SK-N-DZ (cell line): Measurements from ENCODE around the gene EVPL.

Experiments
- DNase-seq: peaks from one replicate; pipeline ENCODE4 v3.0.0-alpha.2; 2015; ENCODE audit warnings: low spot score

Gene EVPL

DNA sequence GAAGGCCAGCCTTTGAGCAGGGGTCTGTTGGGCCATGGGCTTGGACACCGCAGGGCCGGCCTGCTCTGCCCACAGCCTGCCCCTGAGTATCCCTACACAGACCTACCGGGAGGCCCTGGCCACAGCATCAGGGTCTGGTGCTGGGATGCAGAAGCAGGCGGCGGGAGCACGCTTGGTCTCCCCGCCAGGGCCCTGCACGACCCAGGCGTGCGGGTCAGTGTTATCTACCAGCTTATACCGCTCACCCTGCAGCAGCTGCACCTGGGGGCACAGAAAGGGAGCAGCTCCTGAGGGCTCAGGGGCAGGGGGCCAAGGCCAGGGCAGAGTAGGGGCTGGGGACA lies 8.8 kb downstream of the EVPL start:
- DNase-seq = no peak

DNA sequence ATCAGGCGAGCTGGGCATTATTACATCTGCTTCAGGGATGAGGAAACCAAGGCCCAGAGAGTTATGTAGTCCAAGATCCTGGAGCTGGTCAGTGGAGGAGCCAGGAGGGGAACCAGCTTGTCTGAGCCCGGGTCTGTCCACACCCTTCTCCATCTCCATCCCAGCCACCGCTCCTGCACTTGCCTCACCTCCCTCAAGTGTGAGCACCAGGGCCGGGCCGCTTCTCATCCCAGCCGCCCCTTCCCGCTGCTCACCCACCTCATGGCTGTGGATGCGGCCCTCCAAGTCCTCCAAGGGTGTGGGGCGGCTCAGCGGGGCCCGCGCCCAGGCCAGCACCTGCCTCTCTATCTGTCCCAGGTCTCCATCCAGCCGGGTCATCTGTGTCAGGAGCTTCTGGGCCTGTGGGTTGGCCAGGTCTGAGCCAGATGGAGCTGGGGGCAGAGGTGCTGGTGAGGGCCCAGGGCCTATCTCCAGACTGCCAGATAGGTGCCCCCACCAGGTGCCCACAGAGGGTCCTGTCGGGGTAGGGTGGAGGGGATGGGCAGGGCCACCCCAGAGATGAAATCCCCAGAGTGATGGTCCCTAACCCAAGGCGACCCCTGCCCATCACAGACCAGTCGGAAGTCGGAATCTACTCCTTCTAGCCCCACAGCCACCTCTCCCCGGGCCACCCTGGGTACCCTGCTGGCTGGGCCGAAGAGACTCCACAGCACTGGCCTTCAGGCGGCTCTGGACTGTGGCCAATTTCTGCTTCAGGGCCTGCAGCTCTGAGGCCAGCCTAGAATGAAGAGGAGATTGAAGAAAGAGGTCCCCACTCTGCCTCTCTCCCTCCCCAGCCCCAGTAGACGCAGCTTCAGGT lies 9.4 kb downstream of the EVPL start:
- DNase-seq = no peak

DNA sequence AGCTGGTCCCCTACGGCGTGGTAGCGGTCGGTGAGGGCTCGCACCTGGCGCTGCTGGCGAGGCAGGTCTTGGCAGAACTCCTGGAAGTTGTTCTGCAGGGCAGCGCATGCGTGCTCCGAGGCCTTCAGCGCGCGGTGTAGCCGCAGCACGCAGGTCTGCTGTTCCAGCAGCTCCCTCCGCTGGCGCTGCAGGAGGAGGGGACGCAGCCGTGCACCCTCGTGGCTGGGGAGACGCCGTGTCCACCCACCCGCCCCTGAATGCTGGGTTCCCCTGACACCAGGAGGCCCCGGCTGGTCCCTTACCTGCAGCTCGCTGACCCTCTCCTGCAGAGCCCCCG lies 12.2 kb downstream of the EVPL start:
- peak; percentile 77 for DNase-seq

DNA sequence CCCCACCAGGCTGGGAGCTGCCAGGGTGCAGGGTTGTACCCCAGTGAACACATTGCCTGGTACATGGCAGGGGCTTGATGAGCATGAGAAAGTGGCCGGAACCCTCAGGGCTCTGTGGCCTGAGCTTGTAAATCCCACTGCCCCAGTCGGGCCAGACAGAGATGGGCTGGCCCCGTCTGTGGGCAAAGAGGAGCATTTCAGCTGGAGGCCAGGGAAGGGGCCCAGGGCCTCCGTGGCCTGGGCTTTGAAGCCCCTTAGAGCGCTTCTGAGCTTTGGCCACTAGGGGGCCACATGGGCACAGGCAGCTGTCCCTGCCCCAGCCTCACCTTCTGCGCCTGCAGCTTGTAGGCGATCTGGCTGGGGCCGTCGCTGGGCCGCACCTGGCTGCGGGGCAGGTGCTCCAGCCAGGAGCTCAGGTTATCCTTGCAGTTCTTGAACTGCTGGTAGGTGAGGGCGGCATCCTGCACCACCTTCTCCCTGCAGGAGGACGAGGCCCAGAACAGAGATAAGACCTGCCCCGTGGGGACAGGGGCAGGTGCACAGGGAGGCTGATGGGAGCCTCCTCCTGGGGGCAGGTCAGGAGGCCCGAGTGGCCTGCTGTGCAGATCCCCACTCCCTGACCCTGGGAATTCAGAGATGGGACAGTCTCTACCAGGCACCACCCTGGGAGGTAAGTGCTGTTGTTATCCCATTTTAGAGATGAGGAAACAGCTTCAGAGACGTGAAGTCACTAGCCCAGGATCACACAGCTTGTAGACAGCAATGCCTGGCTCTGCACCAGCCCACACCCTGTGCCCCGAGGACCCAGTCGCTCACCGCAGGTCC lies 12.8 kb downstream of the EVPL start:
- DNase-seq = peak; percentile 86

DNA sequence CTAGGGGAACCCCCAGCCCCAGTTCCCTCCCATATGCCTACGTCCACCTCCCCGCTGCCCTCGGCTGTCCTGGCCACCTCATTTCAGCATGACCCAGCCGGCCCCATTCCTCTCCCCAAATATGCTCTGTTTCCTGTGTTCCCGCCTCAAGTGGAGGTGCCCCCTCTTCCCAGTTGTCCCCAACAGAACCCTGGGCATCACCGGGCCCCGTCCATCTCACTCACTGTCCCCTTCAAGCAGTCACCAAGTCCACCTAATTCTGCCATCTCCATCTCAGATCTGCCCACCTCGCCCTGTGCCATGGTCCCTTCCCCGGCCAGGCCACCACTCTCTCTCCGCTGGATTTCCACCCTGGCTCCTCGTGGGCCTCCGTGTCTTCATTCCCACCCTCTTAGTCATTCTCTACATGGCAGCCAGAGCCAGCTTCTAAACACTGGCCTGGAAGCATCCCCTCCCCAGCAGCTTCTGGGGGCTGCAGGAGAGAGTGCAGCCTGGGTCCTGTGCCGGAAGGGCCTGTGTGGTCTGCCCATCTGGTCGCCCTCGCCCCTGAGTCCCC lies 13.7 kb downstream of the EVPL start:
- DNase-seq = no peak

DNA sequence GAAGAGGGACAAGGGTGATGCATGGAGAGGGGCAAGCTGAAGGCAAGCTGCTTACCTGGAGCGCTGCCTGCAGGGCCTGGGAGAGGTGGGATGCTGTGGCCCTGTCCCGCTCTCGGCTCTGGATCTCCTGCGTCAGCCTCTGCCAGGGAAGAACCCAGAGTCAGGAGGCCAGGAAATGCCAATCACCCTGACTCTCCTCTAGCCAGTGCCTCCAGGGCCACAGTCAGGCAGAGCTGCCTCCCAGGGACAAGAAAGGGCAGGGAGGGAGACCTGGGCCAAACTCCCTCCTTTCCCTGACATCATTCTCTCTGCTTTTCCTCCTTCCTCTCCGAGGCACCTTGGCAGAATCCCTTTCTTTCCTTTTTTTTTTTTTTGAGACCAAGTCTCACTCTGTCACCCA lies 15.2 kb downstream of the EVPL start:
- DNase-seq = no peak

DNA sequence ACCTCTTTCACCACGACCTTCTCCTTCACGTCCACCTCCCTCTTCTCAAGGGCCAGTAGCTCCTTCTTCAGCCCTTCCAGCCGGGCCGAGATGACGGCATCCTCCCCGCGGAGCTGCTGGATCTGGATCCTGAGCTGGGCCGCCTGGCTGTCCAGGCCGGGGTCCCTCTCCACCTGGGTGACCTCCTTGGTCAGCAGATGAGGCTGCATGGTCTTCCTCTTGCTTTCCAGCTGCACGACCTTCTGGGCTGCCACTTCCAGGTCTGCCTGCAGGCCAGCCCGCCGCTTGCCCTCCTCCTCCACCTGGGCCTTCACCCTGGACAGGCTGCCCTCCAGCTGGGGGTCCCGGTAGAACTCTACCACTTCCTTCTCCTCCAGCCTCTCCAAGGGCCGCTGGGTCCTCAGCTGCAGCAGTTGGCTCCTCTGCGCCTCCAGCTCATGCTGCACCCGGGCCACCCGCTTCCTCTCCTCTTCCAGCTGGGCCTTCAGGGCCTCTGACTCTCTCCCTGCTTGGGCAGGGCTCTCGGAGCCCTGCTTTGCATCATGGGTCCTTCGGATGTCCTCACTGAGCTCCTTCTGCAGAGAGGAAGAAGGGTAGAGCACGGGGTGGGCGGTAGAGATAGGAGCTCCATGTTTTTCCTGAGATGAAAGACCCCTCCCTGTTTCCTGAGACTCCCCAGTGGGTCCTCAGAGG lies 17.0 kb downstream of the EVPL start:
- no peak for DNase-seq

DNA sequence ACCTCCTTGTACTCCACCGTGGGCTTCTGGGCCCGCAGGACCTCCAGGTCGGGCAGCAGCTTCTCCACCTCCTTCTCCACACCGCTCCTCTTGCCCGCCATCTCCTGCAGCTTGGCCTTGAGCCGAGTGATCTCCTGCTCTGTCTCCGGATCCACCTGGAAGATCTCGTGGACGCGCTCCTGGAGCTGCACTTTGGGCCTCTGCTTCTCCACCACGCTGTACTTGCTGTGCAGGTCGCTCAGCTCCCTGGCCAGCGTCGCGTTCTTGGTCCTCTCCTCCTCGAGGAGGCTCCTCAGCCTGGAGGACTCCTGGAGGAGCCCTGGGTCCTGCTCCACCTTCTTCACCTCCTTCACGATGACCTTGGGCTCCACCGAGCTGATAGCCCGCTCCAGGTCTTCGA lies 17.7 kb downstream of the EVPL start:
- no peak for DNase-seq

DNA sequence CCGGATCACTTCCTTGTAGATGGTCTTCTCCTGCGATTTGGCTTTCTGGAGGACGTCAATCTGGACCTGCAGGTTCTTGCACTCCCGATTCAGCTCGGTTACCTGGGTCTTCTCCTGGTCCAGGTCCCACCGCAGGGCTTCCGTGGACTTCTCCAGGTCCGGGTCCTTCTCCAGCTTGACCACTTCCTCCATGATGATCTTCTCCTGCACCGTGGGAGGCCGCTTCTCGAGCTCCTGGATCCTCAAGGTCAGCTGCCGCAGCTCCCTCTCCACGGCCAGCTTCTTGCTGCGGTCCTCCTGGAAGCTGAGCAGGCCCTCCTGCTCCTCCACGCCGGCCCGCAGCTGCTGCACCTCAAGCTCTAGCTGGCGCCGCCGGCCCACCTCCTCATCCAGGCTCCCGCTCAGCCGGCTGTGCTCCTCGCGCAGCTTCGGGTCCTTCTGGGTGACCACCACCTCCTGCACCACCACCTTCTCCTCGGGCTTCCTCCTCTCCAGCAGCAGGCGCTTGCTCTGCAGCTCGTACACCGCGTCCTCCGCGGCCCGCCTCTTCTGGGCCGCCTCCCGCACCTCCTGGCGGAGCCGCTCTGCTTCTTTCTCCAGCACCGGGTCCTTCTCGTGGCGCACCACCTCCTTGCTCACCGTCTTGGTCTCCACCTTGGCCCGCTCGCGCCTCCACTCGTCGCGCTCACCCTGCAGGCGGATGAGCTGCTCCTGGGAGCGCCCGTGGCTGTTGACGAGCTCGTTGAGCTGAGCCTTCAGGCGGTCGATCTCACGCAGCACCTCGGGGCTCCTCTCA lies 18.3 kb downstream of the EVPL start:
- no peak for DNase-seq

DNA sequence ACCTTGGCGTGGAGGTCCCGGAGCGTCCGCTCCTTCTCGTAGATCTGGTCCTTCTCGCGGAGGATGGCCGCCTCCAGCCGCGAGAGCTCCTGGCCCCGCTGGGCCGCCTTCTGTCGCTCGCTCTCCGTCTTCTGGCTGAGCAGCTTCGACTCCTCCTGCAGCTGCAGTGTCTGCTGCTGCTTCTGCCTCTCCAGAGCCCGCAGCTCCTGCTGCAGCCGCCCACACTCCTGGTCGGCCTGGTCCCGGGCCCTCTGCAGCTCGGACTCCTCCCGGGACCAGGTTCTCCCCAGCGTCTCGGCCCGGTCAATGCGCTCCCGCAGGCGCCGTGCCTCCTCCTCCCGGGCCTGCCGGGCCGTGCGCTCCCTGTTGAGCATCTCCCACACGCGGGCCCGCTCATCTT lies 18.9 kb downstream of the EVPL start:
- DNase-seq = no peak

DNA sequence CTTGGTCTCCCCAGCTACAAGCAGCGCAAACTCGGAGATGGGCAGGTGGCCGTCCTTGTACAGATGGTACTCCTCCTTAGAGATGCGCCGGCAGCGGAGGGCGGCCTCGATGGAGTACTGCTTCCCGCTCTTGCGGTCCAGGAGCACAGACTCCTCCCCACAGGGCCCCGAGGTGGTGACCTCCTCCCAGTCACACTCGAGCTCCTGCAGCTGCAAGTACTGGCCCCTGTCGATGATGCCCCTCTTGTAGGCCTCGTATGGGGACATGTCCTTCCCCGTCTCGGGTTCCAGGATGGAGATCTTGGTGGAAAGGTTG lies 19.3 kb downstream of the EVPL start:
- no peak for DNase-seq

DNA sequence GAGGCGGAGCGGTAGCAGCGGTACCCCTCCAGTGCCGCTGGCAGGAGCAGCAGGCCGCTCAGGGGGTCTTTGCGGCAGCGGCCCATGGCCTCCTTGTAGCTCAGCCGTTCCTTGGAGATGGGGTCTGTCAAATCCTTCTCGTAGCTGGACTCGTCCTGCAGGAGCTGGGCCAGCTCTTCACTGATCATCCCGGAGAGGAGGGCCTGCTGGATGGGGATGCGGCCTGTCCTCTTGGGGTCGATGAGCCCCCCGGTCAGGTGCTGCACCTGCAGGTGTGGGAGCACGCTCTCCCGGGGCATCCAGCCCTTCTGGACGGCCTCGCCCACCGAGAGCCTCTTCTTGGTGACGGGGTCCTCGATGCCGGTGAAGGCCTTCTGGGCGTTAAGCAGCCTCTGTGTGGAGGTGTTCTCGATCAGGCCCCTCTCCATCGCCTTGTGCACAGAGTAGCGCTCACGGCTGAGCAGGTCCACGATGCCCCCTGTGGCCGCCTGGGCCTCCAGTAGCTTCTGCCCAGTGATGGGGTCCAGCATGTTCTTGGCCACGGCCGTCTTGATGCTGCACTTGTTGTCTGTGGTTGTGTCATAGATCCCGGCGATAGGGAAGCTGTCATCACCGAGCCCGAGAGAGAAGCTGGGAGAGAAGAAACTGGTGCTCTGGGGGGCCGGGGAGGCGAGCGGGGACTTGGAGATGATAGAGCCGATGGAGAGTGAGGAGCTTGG lies 19.8 kb downstream of the EVPL start:
- DNase-seq = no peak

DNA sequence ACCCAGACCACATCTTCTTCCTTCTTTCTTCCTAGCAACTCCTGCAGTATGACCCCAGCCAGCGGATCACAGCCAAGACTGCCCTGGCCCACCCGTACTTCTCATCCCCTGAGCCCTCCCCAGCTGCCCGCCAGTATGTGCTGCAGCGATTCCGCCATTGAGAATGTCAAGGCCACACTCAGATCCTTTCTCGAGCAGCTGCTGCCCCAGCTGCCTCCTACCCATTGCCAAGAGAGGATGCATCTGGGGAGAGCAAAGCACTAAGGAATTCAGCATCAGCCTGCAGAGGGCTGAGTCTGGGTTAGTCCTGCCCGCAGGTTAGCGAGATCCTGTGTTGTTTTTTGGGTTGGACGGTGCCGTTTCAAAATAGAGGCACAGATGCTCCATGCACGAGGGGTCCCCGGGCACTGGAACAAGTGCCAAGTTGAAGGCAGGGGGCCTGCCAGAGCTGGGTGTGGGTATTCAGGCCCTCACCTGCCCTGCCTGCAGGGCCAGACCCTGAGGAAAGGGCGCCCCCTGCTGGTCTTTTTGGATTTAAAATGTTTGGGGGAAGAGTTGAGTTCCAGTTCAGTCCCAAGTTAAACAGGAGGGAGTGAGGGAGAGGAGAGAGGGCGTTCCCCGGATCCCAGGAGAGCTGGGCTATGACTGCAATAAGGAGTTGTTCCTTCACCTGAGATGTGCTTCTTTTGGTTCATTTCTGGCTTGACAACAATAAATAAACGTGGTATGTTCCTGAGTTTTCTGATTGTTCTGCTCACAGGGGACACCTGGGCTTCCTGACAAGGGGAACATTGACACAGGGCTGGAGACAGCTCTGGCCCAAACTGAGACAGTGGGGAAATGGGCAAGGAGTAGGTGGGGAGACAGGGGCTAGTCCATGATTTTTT lies 21.6 kb downstream of the EVPL start:
- DNase-seq = peak; percentile 70

DNA sequence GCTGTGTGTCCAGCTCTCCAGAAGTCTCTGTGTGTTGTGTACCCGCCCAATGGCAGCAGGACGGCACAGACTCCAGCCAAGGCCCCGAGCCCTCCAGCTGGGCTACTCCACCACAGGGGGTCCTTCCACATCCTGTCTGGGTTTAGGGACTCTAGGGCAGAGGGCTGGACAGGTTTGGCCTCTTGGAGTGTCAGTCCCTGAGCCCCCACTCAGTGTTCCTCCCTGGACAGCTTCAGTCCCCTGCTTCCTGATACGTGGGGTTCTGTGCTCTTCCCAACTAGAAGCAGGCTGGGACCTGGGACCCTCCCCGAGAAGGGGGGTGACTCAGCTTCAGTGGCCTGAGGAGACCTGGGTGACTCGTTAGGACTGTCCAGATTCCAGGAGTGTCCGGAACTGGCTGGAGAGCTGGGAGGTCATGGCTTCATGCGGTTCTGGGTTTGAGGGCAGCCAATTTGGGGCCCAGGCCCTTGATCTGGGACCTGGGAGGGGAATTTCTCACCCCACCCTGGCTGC lies 22.3 kb downstream of the EVPL start:
- DNase-seq = no peak

DNA sequence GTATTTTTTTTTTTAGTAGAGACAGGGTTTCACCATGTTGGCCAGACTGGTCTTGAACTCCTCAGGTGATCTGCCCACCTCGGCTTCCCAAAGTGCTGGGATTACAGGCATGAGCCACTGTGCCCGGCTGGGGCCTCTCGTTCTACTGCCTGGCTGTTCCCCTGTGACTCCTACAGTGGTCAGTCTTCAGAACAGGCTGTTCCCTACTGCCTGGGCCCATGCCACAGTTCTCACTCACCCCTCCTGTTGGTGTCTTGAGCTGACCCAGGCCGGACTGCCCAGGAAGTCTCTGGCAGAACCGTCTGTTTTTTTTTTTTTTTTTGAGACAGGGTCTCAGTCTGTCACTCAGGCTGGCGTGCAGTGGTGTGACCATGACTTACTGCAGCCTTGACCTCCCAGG lies 23.2 kb downstream of the EVPL start:
- no peak for DNase-seq

DNA sequence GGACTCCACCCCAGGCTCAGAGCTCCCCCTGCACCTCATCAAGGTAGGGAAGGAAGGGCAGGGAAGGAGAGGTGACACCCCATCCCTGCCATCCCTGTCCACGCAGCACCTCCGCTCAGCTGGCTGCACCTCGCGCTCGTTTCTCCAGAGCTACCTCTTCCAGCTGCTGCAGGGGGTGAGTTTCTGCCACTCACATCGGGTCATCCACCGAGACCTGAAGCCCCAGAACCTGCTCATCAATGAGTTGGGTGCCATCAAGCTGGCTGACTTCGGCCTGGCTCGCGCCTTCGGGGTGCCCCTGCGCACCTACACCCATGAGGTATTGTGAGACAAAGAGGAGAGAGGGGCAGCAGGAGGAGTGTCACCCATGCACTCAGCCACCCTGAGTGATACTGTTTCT lies 25.0 kb downstream of the EVPL start:
- DNase-seq = no peak

DNA sequence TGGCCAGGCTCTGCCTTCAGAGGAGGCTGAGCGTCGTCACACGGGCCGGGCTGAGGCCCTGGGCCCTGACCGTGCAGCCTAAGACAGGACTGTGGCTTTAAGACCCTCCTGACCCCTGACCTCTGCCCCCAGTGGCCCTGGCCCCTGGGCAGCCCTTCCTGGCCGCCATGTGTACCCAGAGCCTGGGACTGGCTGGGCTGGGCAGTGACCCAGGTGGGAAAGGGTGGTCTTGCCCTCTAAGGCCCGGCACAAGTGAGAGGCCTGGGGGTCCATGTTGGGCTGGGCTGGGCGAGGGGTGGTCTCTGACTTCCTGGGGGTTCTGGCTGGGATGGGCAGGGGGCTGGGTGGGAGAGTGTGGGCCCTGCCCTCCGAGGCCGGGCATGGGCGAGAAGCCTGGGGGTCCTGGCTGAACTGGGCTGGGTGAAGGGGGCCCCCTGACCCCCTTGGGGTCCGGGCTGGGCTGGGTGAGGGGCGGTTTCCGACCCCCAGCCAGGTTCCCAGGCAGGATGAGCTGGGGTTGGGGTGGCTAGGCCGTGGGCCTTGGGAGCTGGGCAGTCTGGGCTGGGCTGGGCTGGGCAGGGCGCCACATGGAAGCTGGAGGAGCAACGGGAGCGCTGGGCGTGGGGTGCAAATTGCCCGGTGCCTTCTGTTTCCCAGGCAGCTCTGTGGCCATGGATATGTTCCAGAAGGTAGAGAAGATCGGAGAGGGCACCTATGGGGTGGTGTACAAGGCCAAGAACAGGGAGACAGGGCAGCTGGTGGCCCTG lies 26.2 kb downstream of the EVPL start, which contains the start of gene CDK3:
Gene CDK3 (plus strand): TSS at position 101 of the 767 bp plus-strand sequence. CDS start 571 bp downstream, at position 672.
- DNase-seq = no peak

DNA sequence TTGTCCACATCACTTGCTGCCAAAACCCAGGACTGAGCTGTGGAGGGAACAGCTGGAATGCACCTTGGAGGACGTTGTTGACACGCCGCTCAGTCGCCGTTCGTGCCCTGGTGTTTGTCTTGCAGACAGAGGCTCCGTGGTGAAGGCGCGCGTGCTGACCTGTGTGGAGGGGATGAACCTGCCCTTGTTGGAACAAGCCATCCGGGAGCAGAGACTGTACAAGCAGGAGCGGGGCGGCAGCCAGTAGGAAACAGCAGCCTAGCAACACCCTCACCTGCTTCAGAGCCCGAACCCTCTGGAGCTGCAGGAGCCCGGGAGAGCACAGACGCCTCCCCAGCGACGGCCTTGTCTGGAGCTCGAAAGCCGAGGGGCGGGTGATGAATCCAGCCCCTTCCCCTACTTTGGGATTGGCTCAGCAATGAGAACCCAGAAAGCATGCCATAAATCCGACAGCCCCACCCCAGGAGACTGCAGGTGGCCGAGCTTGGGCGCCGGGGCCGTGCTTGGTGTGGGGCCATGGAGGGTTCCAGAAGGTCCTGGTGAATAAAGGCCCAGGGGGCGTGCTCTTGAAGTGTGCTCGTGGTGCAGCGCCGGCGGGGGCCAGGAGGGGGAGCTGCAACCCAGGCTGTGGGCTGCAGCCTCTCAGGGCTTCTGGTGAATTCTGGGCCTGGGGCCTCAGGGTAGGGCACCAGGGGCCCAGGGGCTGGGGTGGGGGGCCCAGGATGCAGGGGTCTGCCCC lies 26.9 kb downstream of the EVPL start:
- DNase-seq = peak; percentile 71
